ENCODE measurements around the gene MRPL34.

MRPL34 gene

GRCh38 chr19:17296273-17296672, 9.4 kb upstream of the MRPL34 start:
- 0 out of 2 replicates have a peak overlapping the region, but pooled peaks have one; percentile 5 for H3K27ac ChIP-seq
- TF ChIP-seq CTCF (conservative IDR thresholded peaks at IDR 0.05), result peak; percentile 32; the same call in 1 of the 2 replicates

GRCh38 chr19:17296976-17297375, 8.7 kb upstream of the MRPL34 start:
- 0 out of 2 replicates have a peak overlapping the region, but pooled peaks have one; percentile 5 for H3K27ac ChIP-seq

GRCh38 chr19:17300992-17301619, 4.6 kb upstream of the MRPL34 start:
- TF ChIP-seq CTCF (conservative IDR thresholded peaks at IDR 0.05), result no peak
- no peak overlapping the region for H3K27ac ChIP-seq

More at GRCh38 chr19:17296976-17297375, 8.7 kb upstream of the MRPL34 start:
- TF ChIP-seq CTCF (conservative IDR thresholded peaks at IDR 0.05), result no peak

- H3K27ac ChIP-seq, result peak overlapping the region; percentile 78; the same call in 1 of the 2 replicates
- no peak for TF ChIP-seq CTCF (conservative IDR thresholded peaks at IDR 0.05)
Observed at GRCh38 chr19:17302391-17303166, 3.1 kb upstream of the MRPL34 start.

GRCh38 chr19:17303167-17303939, 2.3 kb upstream of the MRPL34 start, which contains the start of gene ABHD8:
Gene ABHD8, minus strand, starts transcription at chr19:17303425. Its CDS starts 1,809 bp downstream, at chr19:17301616.
- peak within 1 kb of the TSS; percentile 78; the same call in 1 of the 2 replicates for H3K27ac ChIP-seq
- TF ChIP-seq CTCF (conservative IDR thresholded peaks at IDR 0.05), result peak; percentile 79

GRCh38 chr19:17303940-17304267, 1.8 kb upstream of the MRPL34 start:
- TF ChIP-seq CTCF (conservative IDR thresholded peaks at IDR 0.05), result no peak
- H3K27ac ChIP-seq, result peak overlapping the region; percentile 78; the same call in 1 of the 2 replicates

All from VCaP (cell line).